ENCODE results near the gene NENF. TPM values are rescaled to one million over a fixed set of nuclear protein-coding genes. Genes with fewer than 3 reads are reported as not detected.
"Not testable (repeated sequence)": the region's sequence is repeated elsewhere in the genome, so short reads cannot be mapped to it uniquely, and the experiment has no call there.

The NENF gene
- polyA plus RNA-seq, 3 donors = 32.9 to 37.6 (median 36.9) TPM

- DNase-seq = no peak
Observed at GRCh38 chr1:212477680-212478466, 45.2 kb downstream of the NENF start.

GRCh38 chr1:212478467-212479025, 45.8 kb downstream of the NENF start:
- no peak for DNase-seq

DNA sequence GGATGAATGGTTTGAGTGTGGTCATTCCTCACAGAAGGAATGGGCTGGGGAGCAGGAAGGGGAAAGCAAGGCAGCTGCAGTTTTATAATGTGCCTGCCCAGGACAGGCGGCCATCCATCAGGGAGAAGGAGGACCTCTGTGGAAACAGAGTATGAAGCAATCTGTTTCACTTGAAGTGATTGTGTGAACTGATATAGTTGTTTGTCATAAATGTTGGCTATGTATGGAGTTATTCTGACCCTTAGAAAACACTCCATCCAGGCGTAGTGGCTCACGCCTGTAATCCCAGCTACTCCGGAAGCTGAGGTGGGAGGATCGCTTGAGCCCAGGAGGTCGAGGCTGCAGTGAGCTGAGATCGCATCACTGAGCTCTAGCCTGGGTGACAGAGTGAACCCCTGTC, 46.5 kb downstream of the NENF start:
- no peak for DNase-seq

GRCh38 chr1:212480711-212481437, 48.2 kb downstream of the NENF start:
- DNase-seq = not testable (repeated sequence)

- no peak for DNase-seq
Observed at GRCh38 chr1:212481438-212481767, 48.7 kb downstream of the NENF start.

- no peak for DNase-seq
Observed at GRCh38 chr1:212482006-212482636, 49.4 kb downstream of the NENF start.

- no peak for DNase-seq
Observed at GRCh38 chr1:212482637-212483441, 50.1 kb downstream of the NENF start.

DNA sequence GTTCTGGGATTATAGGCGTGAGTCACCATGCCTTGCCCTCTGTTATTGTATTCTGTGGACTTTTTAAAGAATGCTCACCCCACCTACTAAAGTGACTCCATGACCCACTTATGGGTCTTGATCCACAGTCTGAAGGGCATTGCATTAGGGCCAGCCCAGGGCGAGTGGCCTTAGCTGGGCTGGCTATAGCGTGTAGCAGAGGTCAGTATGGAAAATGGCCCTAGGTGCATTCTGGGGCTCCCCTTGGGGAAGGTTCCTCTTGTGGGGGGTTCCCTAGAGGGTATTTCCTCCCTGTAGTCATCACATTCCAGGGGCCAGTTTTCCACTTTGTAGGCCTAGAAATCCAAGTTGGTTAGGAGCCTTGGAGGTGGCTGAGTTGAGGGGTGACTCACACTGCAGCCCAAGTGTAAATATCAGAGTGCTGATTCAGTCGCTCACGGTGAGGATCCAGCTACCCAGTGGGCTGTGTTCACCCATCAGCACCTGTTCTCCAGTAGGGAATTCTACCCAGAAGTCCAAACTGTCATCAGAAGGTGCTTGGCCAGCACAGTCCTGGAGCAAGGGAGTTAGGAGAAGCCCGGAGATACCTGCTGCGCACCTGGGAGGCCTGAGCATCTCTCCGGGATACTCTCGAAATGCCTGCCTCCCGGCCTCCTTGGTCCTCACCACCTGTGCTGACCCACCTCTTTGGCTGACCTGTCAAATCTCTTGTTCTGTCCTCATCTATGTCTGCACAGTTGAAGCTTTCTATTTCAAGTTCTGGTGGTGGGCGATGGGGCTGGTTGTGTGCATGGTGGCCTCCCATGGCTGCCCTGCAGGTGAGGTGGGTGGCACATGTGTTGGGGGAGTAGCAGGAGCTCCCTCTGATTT, 52.2 kb downstream of the NENF start:
- DNase-seq = no peak

DNA sequence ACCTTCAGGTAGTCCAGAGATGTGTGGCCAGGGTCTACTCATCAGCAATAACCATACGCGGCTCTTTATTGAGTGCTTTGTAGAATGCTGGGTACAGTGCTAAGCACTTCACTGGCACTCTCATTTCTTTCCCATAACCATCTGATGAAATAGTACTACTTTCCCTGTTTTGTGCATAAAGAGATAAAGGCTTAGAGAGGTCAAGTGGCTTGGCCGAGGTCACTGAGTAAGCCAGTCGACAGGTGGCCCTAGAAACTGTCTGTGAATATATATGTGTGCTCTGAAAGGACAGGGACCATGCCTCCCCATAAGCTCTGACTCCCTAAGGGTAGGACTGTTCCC, 52.8 kb downstream of the NENF start:
- no peak for DNase-seq

- peak; percentile 69 for DNase-seq
Observed at GRCh38 chr1:212485913-212486618, 53.3 kb downstream of the NENF start.

GRCh38 chr1:212486619-212486975, 53.9 kb downstream of the NENF start:
- no peak for DNase-seq

- DNase-seq = no peak
Observed at GRCh38 chr1:212487286-212487685, 54.6 kb downstream of the NENF start.

DNA sequence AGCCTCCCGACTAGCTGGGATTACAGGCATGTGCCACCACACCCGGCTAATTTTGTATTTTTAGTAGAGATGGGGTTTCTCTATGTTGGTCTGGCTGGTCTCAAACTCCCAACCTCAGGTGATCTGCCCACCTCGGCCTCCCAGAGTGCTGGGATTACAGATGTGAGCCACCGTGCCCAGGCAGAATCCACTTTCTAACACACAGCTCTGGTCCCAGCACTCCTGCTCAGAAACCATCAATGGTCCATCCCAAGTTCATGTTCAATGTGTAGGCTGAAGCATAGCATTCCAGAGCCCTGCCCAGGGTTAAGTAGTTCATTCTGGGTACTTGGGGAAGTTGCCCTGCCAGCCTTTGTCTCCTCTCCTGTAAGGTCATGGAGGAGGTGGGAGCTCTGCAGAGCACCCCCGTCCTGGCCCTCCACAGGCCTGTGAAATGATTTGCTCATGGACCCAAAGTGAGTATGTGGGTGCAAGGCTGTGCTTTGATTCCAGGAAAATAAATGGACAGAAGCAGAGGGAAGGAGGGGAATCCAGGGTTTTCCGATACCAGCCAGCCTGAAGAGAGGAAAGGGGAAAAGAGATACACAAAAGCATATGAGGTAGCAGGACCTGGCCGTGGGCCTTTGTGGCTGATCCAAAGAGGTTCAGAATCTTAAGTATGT, 55.2 kb downstream of the NENF start:
- no peak for DNase-seq

DNA sequence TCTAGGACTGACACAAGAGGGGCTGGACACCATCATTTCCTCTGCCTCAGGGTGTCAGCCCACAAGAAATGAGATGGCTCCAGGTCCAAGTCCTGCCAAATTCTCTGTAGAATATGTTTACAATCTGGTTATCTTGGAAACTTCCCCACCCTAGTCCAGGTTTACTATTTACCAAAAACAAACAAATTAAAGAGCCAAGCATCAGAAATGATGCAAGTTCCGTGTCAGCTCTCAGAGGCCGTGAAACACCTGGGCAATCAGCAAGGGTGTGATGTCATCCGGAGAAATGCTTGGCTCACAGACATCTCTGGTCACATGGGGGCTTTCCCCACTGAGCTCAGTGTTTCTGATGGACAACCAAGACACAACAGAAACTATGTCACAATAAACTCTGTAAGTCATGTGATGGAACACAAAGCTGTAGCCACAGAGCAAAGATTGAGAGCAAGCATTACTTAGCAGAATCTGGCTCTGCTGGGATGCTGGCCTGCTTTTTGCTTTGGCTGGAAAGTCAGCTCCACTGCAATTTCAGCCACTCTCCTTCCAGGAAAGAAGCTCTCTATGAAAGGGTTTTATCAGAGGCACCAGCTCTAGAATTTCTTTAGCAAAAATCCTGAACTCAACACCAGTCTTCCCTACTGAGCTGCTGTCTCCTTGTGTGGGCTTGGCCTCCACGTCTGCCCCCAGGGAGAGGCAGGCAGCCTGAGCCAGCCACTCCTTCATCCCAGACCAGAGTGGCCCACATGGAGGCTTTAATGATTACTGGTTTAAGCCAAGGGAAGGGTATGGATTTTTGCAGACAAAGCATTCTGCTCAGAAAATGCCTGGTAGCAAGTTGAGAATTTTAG, 55.9 kb downstream of the NENF start:
- no peak for DNase-seq

DNA sequence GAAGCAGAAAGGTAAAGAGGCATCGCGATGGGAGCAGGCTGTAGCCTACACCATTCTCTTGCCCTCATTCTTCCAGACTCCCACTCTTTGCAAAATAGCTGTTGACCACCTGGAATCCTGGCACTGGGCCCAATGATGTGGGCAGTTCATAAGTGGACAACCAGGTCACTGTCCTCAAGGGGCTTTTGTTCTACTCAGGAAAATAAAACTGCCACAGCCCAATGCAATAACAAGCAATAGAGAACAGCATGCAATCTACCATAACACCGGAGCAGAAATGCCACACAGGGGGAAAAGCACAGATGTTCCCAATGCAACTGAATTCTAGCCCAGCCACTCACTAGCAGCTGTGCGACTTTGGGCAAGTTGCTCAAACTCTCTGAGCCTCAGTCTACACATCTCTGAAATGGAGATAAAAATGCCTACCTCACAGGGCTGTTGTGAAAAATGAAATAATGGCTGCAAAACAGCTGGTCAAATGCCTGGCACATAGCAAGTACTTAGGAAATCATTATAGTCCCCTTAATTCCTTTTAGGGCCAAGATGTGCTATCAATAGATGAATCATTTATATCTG, 56.7 kb downstream of the NENF start:
- no peak for DNase-seq

- no peak for DNase-seq
Observed at GRCh38 chr1:212490276-212490675, 57.6 kb downstream of the NENF start.

DNA sequence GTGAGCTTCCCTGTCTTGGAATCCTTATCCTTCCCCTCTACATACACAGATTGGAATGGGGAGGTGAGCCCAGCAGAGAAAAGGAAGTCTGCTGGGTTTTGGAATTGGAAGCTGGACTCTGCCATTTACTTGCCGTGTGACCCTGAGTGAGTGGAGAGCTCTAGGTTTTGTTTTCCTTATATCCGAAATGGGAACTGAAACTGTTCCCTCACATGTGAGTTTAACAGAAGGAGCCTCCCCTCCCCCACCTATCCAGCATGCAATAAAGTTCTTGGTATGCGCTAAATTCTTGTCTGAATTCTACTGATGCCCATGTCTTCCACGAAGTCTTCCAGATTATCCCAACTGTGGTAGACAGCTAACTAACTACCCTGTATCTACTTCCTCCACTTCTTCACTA, 58.7 kb downstream of the NENF start:
- DNase-seq = no peak

All from renal pelvis (tissue), 4 donors.